ENCODE measurements around the gene PCDH9.

GRCh38 chr13:66414066-66414800, 815.9 kb downstream of the PCDH9 start:
- TF ChIP-seq, protein P1, sequence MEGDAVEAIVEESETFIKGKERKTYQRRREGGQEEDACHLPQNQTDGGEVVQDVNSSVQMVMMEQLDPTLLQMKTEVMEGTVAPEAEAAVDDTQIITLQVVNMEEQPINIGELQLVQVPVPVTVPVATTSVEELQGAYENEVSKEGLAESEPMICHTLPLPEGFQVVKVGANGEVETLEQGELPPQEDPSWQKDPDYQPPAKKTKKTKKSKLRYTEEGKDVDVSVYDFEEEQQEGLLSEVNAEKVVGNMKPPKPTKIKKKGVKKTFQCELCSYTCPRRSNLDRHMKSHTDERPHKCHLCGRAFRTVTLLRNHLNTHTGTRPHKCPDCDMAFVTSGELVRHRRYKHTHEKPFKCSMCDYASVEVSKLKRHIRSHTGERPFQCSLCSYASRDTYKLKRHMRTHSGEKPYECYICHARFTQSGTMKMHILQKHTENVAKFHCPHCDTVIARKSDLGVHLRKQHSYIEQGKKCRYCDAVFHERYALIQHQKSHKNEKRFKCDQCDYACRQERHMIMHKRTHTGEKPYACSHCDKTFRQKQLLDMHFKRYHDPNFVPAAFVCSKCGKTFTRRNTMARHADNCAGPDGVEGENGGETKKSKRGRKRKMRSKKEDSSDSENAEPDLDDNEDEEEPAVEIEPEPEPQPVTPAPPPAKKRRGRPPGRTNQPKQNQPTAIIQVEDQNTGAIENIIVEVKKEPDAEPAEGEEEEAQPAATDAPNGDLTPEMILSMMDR (IDR thresholded peaks at IDR 0.05; ENCODE audit: low read depth, low read length) = no peak
- TF ChIP-seq EZH2phosphoT487 (IDR thresholded peaks at IDR 0.05; ENCODE audit: low read depth) = no peak

Measured in OCI-LY3 (cell line).